Measurements from ENCODE around the gene DOCK1.

The DOCK1 gene

GRCh38 chr10:127122831-127123230, 217.6 kb downstream of the DOCK1 start:
- DNase-seq (ENCODE audit: low spot score): no peak
- in situ Hi-C loops (cut with MboI; ENCODE audit: low pct_unique_long_range_greater_than_20kb, low sequenced_read_pairs, unreplicated experiment): no loop called here

GRCh38 chr10:127123626-127124025, 218.4 kb downstream of the DOCK1 start:
- in situ Hi-C loops (cut with MboI; ENCODE audit: low pct_unique_long_range_greater_than_20kb, low sequenced_read_pairs, unreplicated experiment): no loop called here
- no peak for DNase-seq (ENCODE audit: low spot score)
- TF ChIP-seq, protein P1, sequence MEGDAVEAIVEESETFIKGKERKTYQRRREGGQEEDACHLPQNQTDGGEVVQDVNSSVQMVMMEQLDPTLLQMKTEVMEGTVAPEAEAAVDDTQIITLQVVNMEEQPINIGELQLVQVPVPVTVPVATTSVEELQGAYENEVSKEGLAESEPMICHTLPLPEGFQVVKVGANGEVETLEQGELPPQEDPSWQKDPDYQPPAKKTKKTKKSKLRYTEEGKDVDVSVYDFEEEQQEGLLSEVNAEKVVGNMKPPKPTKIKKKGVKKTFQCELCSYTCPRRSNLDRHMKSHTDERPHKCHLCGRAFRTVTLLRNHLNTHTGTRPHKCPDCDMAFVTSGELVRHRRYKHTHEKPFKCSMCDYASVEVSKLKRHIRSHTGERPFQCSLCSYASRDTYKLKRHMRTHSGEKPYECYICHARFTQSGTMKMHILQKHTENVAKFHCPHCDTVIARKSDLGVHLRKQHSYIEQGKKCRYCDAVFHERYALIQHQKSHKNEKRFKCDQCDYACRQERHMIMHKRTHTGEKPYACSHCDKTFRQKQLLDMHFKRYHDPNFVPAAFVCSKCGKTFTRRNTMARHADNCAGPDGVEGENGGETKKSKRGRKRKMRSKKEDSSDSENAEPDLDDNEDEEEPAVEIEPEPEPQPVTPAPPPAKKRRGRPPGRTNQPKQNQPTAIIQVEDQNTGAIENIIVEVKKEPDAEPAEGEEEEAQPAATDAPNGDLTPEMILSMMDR (IDR thresholded peaks at IDR 0.05; ENCODE audit: extremely low read depth, insufficient read depth, missing control alignments): no peak

More at GRCh38 chr10:127122831-127123230, 217.6 kb downstream of the DOCK1 start:
- TF ChIP-seq, protein P1 (IDR thresholded peaks at IDR 0.05; ENCODE audit: extremely low read depth, insufficient read depth, missing control alignments): no peak

DNA sequence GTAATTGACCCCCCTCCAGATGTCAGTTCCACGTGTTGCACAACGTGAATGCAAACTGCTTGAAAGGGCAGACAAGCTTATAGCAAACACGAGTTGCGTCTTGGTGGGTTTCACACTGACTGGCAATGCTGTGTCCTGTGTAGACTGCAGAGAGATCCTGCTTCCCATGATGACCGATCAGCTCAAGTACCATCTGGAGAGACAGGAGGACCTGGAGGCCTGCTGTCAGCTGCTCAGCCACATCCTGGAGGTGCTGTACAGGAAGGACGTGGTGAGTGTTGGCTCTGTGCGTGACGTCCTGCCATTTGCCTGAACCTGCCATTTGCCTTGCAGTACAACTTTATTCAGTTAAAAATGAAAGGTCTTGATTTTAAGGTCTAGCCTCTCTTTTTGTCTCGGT, 220.1 kb downstream of the DOCK1 start:
- no peak for DNase-seq (ENCODE audit: low spot score)
- in situ Hi-C loops (cut with MboI; ENCODE audit: low pct_unique_long_range_greater_than_20kb, low sequenced_read_pairs, unreplicated experiment): no loop called here
- TF ChIP-seq, protein P1 (IDR thresholded peaks at IDR 0.05; ENCODE audit: extremely low read depth, insufficient read depth, missing control alignments): no peak

DNA sequence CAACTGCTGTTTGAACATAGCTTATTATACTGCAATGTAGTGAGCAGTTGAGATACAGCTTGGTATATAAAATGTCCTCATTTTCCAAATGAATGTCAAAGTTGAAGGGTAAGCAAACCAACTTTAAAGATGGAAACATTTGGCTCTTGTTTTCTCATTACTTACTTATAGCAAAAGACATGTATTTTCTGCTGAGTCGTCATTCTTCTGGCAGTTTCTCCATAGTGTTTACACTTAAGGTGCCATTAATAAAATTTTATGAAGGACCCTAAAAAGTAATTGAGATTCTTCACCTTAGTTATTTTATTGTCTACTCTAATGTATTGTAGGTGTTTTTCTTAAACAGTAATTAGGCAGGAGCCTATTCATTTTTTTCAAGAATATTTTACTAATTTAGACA, 222.6 kb downstream of the DOCK1 start:
- TF ChIP-seq, protein P1 (IDR thresholded peaks at IDR 0.05; ENCODE audit: extremely low read depth, insufficient read depth, missing control alignments): no peak
- no peak for DNase-seq (ENCODE audit: low spot score)
- in situ Hi-C loops (cut with MboI; ENCODE audit: low pct_unique_long_range_greater_than_20kb, low sequenced_read_pairs, unreplicated experiment): no loop called here

- TF ChIP-seq, protein P1 (IDR thresholded peaks at IDR 0.05; ENCODE audit: extremely low read depth, insufficient read depth, missing control alignments): no peak
- in situ Hi-C loops (cut with MboI; ENCODE audit: low pct_unique_long_range_greater_than_20kb, low sequenced_read_pairs, unreplicated experiment): no loop called here
- no peak for DNase-seq (ENCODE audit: low spot score)
These were observed 223.9 kb downstream of the DOCK1 start for GRCh38 chr10:127129104-127129503.

DNA sequence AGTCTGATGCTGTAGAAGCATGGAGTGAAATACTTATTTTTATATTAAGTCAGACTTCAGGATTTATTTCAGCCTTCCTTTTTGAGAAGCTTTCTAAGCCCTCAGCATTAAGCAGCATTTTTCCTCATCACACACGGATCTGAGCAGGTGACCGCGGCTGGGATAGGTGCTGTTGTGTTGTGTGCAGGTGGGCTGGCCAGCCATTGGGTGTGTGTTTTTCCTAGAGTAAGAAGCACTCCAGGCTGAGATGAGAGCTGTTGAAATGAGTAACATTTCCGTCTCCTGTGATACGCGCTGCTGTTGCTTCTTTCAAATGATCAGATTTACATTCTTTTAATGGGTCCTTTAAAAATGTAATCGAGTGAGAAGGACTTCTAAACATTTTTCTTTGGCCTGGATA, 227.2 kb downstream of the DOCK1 start:
- TF ChIP-seq, protein P1 (IDR thresholded peaks at IDR 0.05; ENCODE audit: extremely low read depth, insufficient read depth, missing control alignments): no peak
- DNase-seq (ENCODE audit: low spot score): no peak
- in situ Hi-C loops (cut with MboI; ENCODE audit: low pct_unique_long_range_greater_than_20kb, low sequenced_read_pairs, unreplicated experiment): no loop called here

DNA sequence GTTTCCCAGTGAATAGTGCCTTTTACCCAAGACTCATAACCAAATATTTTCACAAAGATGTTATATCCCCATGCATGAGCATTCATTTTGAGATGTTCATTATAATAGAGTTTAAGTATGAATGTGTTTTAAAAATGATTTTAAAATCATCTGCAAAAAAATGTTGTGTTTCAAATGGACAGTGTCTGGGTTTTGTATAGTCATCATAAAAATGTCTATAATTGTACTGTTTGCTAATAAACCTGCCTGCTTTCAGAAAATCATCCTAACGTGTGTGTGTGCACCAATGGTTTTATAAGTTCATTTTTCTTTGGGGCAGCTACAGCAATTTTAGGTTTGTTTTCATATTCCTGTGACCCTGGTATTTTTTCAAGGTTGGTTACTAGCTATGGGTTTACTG, 228.0 kb downstream of the DOCK1 start:
- TF ChIP-seq, protein P1 (IDR thresholded peaks at IDR 0.05; ENCODE audit: extremely low read depth, insufficient read depth, missing control alignments): no peak
- DNase-seq (ENCODE audit: low spot score): no peak
- in situ Hi-C loops (cut with MboI; ENCODE audit: low pct_unique_long_range_greater_than_20kb, low sequenced_read_pairs, unreplicated experiment): no loop called here
